GM18502 (cell line): ENCODE data around the gene EWSR1.

Experiments
- ATAC-seq: cut with Tn5 transposase; IDR thresholded peaks from one replicate; pipeline ENCODE4 v1.9.1; 2021; ENCODE audit warnings: mild to moderate bottlenecking; ENCODE audit not compliant: unreplicated experiment, poor library complexity

The EWSR1 gene

DNA sequence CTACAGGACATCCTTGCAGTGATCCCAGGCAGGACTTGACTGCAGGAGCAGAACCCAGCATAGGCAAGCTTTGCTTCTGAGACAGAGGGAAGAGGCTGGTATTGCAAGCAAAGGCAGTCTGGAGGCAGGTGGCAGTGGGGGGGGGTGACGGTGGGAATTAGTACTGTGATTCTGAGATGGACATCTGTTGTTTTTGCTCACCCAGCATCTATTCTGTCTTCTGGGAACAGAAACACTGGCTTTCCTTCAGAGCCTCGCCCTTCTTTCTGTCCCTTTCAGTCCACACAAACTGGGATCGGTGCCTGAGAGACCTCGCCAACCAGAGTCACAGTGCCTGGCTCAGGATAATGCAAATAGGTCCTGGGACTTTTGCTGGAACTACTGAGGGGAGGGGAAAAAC lies 78.6 kb downstream of the EWSR1 start:
- no peak for ATAC-seq

DNA sequence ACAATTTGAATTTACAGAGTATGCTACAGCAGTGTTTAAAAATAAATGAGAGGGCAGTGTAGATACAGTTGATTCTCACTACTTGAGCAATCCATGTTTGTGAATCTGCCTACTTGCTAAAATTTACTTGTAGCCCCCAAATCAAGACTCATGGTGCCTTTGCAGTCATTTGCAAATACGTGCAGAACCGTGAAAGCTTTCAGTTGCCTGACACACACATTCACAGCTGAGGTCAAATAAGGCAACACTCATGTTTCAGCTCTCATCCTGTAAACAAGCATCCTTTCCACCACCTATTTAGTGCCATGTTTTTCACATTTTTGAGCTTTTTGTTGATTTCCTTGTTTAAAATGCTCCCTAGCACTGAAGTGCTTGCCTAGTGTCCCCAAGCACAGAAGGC lies 80.0 kb downstream of the EWSR1 start:
- ATAC-seq, result no peak

DNA sequence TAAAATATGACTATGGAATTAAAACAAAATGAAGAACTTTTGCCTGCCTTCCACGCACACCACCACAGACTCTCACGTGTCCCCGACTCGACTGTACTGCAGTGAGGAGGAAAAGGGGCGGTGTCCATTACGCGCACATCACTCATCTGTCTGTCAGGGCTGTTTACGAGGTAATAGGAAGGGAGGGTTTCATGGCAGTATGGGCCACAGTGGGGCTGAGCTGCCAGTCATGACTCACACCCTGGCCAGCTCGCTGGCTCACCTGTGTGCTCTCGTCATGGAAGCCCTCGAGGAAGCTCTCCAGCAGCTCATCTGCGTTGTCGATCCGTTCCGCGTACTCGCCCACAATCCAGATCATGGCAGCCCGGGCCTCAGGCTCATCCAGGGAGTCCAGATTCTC lies 80.9 kb downstream of the EWSR1 start:
- no peak for ATAC-seq
